HG02870 (cell line): Measurements from ENCODE around the gene PRDM11.

ENCODE experiments used
- ATAC-seq: cut with Tn5 transposase; IDR thresholded peaks from one replicate; pipeline ENCODE4 v1.9.1; 2021; ENCODE audit warnings: mild to moderate bottlenecking, moderate library complexity; ENCODE audit not compliant: unreplicated experiment

PRDM11 gene

DNA sequence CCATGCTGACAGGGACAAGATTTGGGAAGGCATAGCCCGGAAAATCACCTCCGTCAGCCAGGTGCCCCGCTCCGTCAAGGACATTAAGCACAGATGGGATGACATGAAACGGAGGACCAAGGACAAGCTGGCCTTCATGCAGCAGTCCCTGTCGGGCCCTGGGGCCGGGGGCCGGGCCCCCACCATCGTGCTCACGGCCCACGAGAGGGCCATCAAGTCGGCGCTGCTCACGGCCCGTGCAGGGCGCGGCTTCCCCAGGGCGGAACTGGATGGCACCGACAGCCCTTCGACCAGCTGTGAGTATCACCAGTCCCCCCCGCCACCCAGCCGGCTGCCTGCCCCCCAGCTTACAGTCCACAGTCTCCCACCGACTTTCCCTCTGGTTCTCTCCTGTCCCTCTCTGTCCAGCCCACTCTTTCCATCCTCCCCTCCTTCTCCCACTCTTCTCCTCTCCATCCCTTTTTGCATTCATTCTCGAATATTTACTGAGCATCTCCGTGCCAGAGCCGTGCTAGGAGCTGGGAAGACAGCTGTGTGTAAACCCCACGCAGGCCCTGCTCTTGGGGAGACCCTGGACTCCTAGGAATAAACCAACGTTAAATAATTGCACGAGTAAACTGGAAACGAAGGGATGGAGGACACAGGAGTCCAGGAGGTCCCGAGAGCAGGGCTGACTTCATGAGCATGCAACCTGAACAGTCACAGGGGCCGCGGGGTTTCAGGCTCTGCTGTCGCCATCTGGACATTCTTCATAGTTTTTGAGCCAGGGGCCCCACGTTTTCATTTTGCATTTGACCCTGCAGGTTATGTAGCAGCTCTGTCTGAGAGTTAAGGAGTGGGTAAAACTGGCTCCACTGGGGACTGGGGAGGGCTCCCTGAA, 62.8 kb downstream of the PRDM11 start:
- ATAC-seq: no peak

DNA sequence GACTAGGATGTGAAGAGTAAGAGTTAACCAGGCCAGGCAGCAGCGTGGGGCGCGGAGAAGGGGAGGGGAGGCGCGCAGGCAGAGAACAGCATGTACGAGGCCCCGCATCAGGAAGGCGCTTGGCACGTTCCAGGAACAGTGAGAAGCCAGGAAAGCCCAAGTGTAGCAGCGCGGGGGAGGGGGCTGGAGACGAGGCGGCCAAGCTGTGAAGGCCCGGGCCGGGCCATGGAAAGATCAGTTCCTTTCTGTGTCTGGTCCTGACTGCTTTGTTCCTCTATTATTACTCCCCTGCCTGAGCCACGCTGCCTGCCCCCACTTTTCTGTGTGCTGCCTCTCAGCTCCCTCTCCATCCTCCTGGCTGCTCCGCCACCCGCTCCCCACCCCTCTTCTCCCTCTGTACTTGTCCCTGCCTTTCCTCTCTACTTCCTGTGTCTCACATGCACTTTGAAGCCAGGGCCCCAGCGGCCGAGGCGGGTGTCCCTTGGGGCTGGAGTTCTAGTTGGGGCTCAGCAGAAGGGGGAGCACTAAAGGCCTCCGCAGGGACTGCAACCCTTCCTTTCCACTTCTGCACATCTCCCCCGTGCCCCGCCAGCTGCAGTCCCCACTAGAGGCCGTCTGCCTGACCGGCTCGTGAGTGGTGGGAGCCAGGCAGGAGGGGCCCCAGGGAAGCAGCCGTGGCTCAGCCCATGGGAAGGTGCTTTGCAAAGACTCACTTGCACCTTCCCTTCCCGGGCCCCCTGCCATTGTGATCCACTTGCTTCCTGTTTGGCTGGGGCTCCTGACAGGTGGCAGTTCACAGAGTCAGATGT, 63.7 kb downstream of the PRDM11 start:
- ATAC-seq: no peak

DNA sequence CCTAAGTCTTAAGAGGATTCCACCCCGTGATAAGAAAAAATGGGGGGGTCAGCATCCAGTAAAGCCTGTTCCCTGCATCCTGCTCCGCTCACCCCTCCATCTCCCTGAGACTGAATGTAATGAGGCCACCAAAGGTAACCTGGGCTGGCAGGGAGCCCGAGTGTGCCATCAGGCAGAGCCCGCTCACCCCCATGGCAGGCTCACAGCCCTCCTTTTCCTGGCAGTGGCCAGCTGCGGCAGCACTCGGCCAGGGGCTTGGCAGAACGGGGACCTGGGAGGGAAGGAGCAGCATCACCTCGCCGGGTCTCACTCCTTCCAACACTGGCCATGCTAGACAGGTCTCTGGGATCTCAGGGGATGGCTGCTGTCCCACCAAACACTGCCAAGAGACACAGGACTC, 64.4 kb downstream of the PRDM11 start:
- ATAC-seq: no peak

DNA sequence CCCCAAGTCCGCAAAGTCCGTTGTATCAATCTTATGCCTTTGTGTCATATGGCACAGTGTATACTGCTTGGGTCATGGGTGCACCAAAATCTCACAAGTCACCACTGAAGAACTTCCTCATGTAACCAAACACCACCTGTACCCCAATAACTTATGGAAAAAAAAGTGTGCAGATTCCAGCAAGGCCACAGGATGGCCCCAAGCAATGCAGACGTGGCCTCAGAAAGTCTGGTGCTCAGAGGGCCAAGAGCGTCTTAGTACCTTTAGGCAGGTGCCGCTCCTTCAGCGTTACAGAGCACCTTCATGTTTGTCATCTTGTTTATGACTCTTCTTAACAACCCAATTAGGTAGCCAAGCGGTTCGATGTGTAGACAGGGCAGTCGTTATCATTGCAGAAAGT, 65.3 kb downstream of the PRDM11 start:
- no peak for ATAC-seq

DNA sequence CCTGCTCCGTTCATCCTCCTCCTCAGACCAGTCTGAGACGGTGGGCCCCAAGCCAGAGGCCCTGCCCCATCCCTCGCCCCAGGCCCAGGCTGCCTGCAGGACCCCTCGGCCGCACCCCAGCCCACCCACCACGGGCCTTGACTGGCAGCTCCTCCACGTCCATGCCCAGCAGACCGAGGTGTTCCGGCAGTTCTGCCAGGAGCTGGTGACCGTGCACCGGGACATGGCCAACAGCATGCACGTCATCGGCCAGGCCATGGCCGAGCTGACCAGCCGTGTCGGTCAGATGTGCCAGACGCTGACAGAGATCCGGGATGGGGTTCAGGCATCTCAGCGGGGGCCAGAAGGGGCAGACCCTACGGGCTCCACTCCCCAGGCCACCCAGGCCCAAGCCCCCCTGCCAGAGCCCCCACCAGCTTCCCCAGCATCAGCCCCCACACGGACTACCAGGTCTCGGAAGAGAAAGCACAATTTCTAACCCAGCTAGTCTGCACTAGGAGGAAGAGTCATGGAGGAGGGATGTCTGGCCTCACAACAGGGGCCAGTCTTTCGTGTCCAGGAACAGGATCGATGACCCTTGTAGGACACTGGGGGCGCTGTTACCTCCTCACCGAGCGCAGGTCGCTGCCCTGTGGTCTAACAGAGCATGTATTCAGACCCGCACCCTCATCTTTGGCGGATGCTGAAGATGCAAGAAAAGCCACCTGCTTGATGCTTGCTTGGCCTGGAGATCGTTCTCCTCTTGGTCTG, 66.3 kb downstream of the PRDM11 start:
- no peak for ATAC-seq

DNA sequence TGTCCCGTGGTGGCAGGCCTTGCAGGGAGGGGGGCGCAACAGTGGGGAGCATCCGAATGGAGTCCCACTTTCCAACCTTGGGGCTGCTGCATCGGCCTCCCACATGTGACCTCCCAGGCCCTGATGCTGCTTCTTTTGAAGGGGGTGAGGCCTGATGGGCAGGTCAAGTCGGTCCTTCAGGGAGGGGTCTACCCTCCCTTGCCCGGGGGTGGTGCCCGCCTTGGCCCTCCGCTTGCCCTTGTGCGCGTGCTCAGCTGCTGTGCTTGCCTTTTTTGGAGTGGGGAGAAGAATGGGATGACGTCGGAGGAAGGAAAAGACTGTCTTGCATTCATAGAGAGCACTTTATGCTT, 66.9 kb downstream of the PRDM11 start:
- no peak for ATAC-seq

DNA sequence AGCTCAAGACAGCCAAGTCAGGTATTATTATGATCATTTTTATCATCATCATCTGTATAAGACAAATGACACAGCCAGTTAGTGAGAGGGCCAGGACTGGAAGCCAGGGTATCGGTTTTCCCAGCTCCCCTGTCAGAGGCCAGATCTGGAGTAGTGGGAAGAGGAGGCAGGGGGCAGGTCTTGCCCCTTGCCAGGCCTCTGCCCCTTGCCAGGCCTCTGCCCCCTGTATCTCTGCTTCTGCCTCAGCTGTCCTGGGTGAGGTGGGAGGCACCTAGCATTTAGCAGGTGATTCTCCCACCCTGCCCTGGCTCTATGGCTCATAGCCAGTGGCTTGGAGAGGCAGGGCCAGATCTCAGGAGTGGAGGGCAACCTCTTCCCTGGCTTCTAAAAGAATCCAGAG, 67.3 kb downstream of the PRDM11 start:
- ATAC-seq: no peak

DNA sequence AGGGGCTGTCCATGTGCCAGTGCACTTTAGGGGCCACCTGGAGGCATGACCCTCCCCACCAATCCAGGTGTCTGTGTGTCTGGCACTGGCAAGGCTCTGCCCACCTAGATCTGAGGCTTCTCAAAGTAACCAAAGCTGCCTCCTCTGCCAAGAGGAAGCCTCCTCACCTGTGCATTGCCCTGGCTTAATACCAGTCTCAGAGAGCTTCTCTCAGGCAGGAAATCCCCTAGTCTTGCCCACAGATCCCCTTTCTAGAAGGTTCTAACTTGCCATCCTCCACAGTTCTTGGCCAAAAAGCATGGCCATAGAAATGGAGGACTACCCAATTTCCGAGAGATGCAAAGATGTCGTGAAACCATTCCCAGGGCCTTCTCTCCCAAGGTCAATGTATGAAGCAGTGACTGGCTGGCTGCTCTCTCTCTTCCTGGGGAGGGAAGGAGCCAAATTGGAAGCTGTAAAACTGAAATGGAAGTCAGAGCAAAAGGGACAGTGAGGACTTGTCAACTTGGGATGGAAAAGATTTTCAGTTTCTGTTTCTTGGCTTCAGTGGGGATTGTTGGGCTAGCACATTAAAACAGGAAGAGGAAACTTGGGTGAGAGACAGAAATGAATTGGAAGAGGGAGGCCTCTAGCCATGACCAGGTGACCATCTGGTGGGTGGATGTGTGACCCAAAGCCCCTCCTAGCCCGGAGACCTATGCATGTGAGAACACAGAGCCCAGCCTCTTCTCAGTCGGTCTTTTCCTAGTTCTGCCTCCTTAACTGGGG, 68.8 kb downstream of the PRDM11 start:
- no peak for ATAC-seq

DNA sequence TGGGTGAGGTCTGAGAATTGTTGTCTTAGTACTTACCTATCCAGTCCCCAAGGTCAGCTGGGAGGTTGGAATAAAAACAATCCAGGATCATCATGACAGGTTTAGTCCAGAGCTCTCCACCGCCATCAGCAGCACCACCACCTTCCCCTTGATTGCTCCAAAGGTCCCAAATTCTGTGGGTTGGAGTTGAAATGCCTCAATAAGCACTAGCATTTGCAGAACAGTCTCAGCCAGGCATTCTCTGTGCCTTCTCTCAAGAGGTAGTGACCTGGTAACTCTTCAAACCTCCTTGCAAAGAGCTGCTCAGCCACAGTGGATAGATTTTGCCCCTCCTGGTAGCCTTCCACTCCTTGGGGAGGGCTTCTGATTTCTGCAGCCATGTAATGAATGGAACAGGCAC, 69.6 kb downstream of the PRDM11 start:
- ATAC-seq: no peak

DNA sequence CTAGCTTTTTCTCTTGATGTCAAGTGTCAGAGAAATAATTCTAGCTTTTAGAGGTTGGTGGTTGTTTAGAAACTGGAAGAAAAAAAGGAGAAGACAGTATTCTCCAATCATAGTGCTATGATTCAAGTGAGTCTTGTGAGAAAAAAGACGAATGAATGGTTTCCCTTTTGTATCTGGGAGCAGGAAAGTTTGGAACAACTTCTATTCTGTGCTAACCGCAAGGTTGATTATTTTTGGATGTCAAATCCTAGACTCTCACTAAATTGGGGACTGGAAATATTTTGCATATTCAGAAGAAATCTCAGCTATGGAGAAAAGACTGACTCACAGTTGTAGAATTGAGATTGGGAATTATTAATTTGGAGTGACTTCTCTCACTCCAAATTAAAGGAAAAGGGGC, 70.5 kb downstream of the PRDM11 start:
- ATAC-seq: no peak

DNA sequence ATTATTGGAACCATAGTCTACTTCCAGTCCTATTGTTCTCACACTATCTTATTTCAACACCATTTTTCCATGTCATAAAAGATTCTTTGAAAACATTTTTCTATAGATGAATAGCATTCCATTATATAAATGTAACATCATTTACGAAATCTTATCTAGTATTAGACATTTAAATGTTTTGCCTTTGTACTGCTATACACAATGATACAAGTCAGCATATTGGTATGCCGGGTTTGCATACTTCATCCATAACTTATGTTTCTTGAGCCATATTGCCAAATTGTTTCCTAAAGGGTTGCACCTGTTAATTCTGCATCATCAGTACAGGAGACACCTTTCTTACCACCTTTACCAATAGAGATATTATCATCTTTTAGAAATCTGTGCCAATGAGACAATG, 71.6 kb downstream of the PRDM11 start:
- no peak for ATAC-seq

DNA sequence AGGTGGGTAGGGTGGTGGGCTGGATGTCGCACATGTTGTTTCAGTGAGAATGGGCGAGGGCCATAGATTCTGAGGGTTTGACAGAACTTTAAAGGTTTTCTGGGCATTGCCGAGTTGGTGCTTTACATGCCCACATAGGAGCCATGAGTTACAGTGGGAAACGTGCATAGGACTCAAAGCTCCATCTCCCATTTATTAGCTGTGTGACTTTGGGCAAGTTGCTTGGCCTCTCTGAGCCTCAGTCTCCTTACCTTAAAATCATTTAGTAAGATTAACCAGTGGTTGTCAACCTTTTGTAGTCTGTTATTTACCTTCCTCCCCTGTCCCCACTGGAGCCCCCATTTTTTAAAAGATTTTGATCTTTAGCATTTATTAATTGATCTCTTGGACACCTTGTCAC, 72.3 kb downstream of the PRDM11 start:
- ATAC-seq: no peak

DNA sequence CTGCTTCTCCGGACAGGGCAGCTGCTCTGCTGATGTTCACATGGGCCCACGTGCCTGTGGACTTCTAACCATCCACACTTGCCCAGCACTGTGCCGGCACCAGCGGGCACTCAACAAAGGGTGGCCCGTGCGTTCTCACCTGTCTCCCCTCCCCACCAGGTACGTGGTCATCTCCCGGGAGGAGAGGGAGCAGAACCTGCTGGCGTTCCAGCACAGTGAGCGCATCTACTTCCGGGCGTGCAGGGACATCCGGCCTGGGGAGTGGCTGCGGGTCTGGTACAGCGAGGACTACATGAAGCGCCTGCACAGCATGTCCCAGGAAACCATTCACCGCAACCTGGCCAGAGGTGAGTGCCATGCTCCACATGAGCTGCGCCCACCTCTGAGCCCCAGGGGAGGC, 73.0 kb downstream of the PRDM11 start:
- ATAC-seq: no peak

DNA sequence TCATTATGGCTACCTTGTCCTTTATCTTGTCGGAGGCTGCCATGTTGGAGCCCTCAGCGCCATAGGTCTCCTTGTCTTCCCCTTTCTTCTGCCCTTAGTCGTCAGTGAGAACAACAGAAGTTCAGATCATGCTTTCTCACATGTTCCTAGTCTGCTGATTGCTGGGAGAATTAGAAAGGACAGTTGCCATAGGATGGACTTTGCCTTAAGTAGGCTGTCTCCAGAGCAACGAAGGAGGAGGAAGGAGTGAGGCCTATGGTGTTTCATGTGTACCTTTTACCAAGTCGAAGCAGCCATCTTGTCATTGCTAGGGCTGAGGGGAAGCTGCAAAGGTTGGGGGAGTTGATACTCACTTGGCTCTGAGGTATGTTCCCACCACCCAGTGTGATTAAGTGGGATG, 77.1 kb downstream of the PRDM11 start:
- ATAC-seq: no peak

DNA sequence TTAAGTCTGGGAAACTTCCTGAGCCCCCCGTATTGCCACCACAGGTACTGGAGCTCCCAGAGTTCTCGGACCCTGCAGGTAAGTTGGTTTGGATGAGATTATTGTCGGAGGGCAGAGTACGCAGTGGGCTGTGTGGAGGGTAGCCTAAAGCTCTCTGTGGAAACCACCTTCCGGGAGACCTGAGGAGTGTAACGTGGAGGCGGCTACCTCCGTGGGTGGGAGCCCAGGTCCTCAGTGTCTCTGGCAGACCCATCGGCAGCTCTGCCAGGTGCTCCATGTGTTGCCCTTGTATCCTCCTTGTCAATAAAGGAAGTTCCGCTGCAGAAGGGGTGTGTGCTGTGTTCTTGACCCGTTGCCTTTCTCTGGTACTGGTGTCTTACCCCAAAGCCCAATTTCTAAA, 78.3 kb downstream of the PRDM11 start:
- ATAC-seq: no peak

DNA sequence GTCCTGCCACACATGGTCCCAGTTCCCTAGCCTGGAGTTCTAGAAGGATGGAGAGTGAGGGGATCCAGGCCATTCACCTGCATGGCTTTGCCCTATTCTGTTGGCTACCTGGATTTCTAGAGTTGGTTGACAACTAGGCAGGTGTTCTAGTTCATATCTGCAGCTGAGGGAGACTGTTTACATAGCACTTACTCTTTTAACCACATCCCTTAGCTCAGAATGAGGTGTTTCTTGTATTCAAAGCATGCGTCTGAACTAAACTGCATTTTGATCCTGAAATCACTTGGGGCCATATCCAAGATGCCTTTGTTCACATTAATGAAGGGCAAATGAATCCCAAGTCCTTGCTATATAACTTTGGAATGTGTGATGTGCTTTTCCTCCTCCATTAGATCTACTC, 78.8 kb downstream of the PRDM11 start:
- ATAC-seq: no peak

DNA sequence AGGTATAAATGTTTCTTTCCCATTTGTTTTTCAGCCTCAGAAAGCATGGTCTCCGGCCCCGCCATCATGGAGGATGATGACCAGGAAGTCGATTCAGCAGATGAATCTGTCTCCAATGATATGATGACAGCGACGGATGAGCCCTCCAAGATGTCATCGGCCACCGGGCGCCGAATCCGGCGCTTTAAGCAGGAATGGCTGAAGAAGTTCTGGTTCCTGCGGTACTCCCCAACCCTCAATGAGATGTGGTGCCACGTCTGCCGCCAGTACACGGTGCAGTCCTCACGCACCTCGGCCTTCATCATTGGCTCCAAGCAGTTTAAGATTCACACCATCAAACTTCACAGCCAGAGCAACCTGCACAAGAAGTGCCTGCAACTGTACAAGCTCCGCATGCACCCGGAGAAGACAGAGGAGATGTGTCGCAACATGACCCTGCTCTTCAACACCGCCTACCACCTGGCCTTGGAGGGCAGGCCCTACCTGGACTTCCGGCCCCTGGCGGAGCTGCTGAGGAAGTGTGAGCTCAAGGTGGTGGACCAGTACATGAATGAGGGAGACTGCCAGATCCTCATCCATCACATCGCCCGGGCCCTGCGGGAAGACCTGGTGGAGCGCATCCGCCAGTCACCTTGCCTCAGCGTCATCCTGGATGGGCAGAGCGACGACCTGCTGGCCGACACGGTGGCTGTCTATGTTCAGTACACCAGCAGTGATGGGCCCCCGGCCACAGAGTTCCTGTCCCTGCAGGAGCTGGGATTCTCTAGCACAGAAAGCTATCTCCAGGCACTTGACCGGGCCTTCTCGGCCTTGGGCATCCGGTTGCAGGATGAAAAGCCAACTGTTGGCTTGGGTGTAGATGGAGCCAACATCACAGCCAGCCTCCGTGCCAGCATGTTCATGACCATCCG, 79.8 kb downstream of the PRDM11 start:
- no peak for ATAC-seq

DNA sequence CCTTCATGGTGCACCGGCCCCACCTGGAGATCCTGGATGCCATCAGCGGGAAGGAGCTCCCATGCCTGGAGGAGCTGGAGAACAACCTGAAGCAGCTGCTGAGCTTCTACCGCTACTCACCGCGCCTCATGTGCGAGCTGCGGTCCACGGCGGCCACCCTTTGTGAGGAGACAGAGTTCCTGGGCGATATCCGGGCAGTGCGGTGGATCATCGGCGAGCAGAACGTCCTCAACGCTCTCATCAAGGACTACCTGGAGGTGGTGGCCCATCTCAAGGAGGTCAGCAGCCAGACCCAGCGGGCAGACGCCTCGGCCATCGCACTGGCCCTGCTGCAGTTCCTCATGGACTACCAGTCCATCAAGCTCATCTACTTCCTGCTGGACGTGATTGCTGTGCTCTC, 80.5 kb downstream of the PRDM11 start:
- no peak for ATAC-seq

DNA sequence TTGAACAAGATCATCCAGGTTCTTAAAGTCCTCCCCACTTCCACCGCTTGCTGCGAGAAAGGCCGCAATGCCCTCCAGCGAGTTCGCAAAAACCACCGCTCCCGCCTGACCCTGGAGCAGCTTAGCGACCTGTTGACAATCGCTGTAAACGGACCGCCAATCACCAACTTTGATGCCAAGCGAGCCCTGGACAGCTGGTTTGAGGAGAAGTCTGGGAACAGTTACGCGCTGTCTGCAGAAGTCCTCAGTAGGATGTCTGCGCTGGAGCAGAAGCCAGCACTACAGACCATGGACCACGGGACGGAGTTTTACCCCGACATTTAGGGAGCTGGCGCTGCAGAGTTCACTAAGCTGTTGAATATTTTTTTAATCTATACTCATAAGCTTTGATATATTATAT, 81.4 kb downstream of the PRDM11 start:
- no peak for ATAC-seq
